Measurements from ENCODE around the gene PAAF1. TPM values are rescaled to one million over a fixed set of nuclear protein-coding genes. Genes with fewer than 3 reads are reported as not detected.

PAAF1 gene
- total and polyA plus RNA-seq, 10 donors = 8.1 to 18.1 (median 13.7) TPM

GRCh38 chr11:73965764-73966121 lies 88.9 kb downstream of the PAAF1 start:
- DNase-seq = no peak
- 64 to 85% (median 67%) methylated on average over 2 of the region's 2 CpGs for WGBS, 5 donors
- H3K9me3 ChIP-seq = no peaks in the 10 kb centered on the region
- H3K4me1 ChIP-seq = peaks cover 0 to 48% (median 23%) of the 10 kb centered on the region in 6 donors
- H3K36me3 ChIP-seq = no peaks in the 10 kb centered on the region
- no peak overlapping the region for H3K27ac ChIP-seq
- intact Hi-C loops (cut with DNase I; ENCODE audit: low total_unique reads) = loop anchor here (10.0 kb wide), 1 partner anchor 209 kb away; the partner anchor contains the start of genes C2CD3 and PPME1
- no peak for TF ChIP-seq POLR2AphosphoS5 (IDR thresholded peaks at IDR 0.05)
- TF ChIP-seq POLR2A (IDR thresholded peaks at IDR 0.05) = no peak
- no peak for TF ChIP-seq CTCF (IDR thresholded peaks at IDR 0.05 in 8 of 11, conservative IDR thresholded peaks at IDR 0.05 in 3 of 11)
- no peak overlapping the region for H3K4me3 ChIP-seq
- H3K27me3 ChIP-seq (replicated peaks in 1 of 7) = no peaks in the 10 kb centered on the region

GRCh38 chr11:73968356-73968966 lies 91.7 kb downstream of the PAAF1 start:
- H3K36me3 ChIP-seq = peaks cover 0 to 7% (median 0%) of the 10 kb centered on the region in 6 donors
- no peaks in the 10 kb centered on the region for H3K9me3 ChIP-seq
- intact Hi-C loops (cut with DNase I; ENCODE audit: low total_unique reads) = loop anchor here (10.0 kb wide), 1 partner anchor 206 kb away; the partner anchor contains the start of genes C2CD3 and PPME1
- peak overlapping the region in 1 of 8 donors; percentile 97 for H3K27ac ChIP-seq
- H3K4me3 ChIP-seq = no peak overlapping the region
- H3K4me1 ChIP-seq = peaks cover 3 to 75% (median 43%) of the 10 kb centered on the region in 6 donors
- no peaks in the 10 kb centered on the region for H3K27me3 ChIP-seq (replicated peaks in 1 of 7)
- WGBS, 5 donors = 86 to 95% (median 94%) methylated on average over 15 of the region's 15 CpGs
- DNase-seq = peak; percentile 70
- TF ChIP-seq POLR2AphosphoS5 (IDR thresholded peaks at IDR 0.05) = peak; percentile 34 to 70 (median 60)
- no peak for TF ChIP-seq POLR2A (IDR thresholded peaks at IDR 0.05)
- no peak for TF ChIP-seq CTCF (IDR thresholded peaks at IDR 0.05 in 8 of 11, conservative IDR thresholded peaks at IDR 0.05 in 3 of 11)

- peak; percentile 38 for DNase-seq
- peaks cover 9 to 80% (median 49%) of the 10 kb centered on the region in 6 donors for H3K4me1 ChIP-seq
- 69 to 82% (median 78%) methylated on average over 2 of the region's 2 CpGs for WGBS, 5 donors
- no peaks in the 10 kb centered on the region for H3K9me3 ChIP-seq
- intact Hi-C loops (cut with DNase I; ENCODE audit: low total_unique reads) = loop anchor here (10.0 kb wide), 1 partner anchor 206 kb away; the partner anchor contains the start of genes C2CD3 and PPME1
- H3K36me3 ChIP-seq = peaks cover 0 to 13% (median 1%) of the 10 kb centered on the region in 6 donors
- peak overlapping the region in 4 of 8 donors; percentile 24 to 97 (median 60) for H3K27ac ChIP-seq
- H3K27me3 ChIP-seq (replicated peaks in 1 of 7) = no peaks in the 10 kb centered on the region
- H3K4me3 ChIP-seq = no peak overlapping the region
- TF ChIP-seq POLR2A (IDR thresholded peaks at IDR 0.05) (no peak), POLR2AphosphoS5 (IDR thresholded peaks at IDR 0.05) (peak in 2 of 3 donors; percentile 42 to 50)
Observed at GRCh38 chr11:73969091-73969490, 92.3 kb downstream of the PAAF1 start.

- H3K4me1 ChIP-seq = peaks cover 11 to 80% (median 54%) of the 10 kb centered on the region in 6 donors
- peaks cover 0 to 24% (median 11%) of the 10 kb centered on the region in 6 donors for H3K36me3 ChIP-seq
- DNase-seq = peak; percentile 83
- H3K27me3 ChIP-seq (replicated peaks in 1 of 7) = no peaks in the 10 kb centered on the region
- no peaks in the 10 kb centered on the region for H3K9me3 ChIP-seq
- H3K4me3 ChIP-seq = no peak overlapping the region
- TF ChIP-seq POLR2A (IDR thresholded peaks at IDR 0.05) (no peak), POLR2AphosphoS5 (IDR thresholded peaks at IDR 0.05) (peak; percentile 61 to 87 (median 74)), CTCF (IDR thresholded peaks at IDR 0.05 in 8 of 11, conservative IDR thresholded peaks at IDR 0.05 in 3 of 11) (no peak)
- intact Hi-C loops (cut with DNase I; ENCODE audit: low total_unique reads) = loop anchor here (10.0 kb wide), 1 partner anchor 205 kb away; the partner anchor contains the start of genes C2CD3 and PPME1
- WGBS, 5 donors = 66 to 80% (median 72%) methylated on average over 13 of the region's 13 CpGs
- H3K27ac ChIP-seq = peak overlapping the region in 6 of 8 donors; percentile 8 to 97 (median 42)
Observed at GRCh38 chr11:73969991-73970800, 93.4 kb downstream of the PAAF1 start.
